ENCODE data around the gene MGLL. TPM values are rescaled to one million over a fixed set of nuclear protein-coding genes. Genes with fewer than 3 reads are reported as not detected.

Gene MGLL
- total and polyA plus RNA-seq, 4 experiments from 2014 or later = 0.77 to 4.8 (median 2.3) TPM

DNA sequence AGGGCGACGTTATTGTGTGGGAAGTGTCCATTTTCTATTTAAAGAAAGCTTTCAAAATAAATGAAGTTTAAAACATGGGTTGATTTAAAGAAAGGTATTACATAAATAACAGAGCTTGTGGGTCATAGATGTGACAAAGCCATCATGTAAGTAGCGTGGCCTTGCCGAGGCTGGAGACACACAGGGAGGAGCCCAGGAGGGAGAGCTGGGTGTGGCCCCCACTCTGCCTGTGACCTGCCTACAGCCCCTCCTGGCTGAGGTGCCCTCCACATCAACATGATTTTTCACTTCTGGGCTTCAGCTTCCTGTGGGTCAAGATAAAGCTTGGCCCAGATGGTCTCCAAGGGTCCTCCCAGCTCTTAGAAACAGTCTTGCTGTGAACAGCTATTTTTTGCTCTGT lies 12.5 kb upstream of the MGLL start:
- Mint-ChIP-seq H3K27ac (no peak overlapping the region), H3K9me3 (peaks cover 5 to 27% (median 15%) of the 10 kb centered on the region in 8 donors), H3K4me1 (no peaks in the 10 kb centered on the region), H3K36me3 (peaks cover 1 to 4% of the 10 kb centered on the region in 2 donors), H3K4me3 (no peak overlapping the region), H3K27me3 (peaks cover 10 to 20% of the 10 kb centered on the region in 2 donors)
- H3K27me3 ChIP-seq (ENCODE audit: insufficient read depth, low read length) = no peaks in the 10 kb centered on the region
- POLR2A ChIA-PET (ENCODE audit: partially characterized antibody) = no interaction called here
- no peaks in the 10 kb centered on the region for H3K36me3 ChIP-seq (ENCODE audit: insufficient read depth, low read length)
- no peak for DNase-seq
- intact Hi-C loops (cut with micrococcal nuclease) = loop anchor here (5.0 kb wide), 1 partner anchor 257 kb away; no protein-coding TSS in a partner anchor
- CTCF ChIA-PET (ENCODE audit: partially characterized antibody) = no interaction called here
- no peaks in the 10 kb centered on the region for H3K9me3 ChIP-seq (ENCODE audit: control insufficient read depth in 1 of 2, low read length in 2 of 2)
- H3K27ac ChIP-seq (ENCODE audit: low read depth, low read length) = no peak overlapping the region
- no peak overlapping the region for H3K4me3 ChIP-seq (ENCODE audit: low read length in 2 of 2)
- H3K4me1 ChIP-seq (ENCODE audit: insufficient read depth, low read length) = no peaks in the 10 kb centered on the region

DNA sequence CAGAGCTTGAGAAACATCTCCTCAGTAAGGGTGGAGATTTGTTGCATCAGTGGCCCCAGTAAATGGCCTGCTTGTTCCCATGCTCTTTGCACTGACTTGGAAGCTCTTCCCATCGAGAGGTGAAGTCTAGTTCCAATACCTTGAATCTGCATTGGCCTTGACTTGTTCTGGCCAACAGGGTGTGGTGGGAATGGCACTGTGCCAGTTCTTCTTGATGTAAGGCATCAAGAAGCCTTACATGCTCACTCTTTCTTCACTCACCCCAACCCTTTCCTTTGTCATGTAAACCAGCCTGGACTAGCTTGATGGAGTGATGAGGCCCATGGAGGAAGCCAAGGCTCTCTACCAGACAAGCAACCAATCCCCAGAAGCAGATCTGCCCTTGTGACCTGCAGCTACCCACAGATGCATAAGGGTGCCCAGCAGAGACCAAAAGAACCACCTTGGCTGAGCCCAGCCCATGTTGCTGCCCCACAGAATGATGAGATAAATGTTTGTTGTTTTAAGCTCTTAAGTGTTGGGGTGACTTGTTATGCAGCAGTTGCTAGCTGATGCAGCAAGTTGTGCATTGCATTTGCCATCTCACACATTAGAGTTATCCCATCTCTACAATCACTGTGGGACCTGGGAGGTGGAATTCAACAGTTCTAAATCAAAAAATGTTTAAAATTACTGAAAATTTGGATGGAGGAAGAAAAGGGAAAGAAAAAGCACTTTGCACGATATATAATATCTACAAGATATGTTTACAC lies 11.1 kb upstream of the MGLL start:
- no peaks in the 10 kb centered on the region for H3K4me1 ChIP-seq (ENCODE audit: insufficient read depth, low read length)

DNA sequence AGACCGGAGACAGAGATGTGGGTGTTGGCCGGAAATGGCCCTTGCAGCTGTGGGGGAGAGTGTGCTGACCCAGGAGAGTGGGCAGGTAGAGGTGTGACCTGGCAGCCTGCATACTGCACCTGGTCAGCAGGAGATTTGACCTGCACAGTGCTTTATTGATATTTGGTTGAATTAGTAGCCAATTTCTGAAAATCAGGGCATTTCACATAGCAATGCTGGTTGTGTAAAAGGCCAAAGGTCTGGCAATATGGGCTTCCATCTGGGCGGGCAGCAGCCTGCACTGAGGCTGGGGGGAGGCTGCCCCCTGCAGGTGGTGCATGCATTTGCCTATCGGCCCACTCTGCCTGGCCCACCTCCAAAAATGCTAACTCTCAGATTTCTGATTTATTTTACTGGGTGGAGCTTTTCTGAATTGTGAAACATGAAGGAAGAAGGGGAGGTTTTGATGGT lies 9.4 kb upstream of the MGLL start:
- peak in 2 of 5 donors; percentile 4 to 8 for DNase-seq
- intact Hi-C loops (cut with micrococcal nuclease) = loop anchor here (5.0 kb wide), 1 partner anchor 254 kb away; no protein-coding TSS in a partner anchor
- CTCF ChIA-PET (ENCODE audit: partially characterized antibody) = no interaction called here
- H3K27me3 ChIP-seq (ENCODE audit: insufficient read depth, low read length) = no peaks in the 10 kb centered on the region
- H3K4me3 ChIP-seq (ENCODE audit: low read length in 2 of 2) = no peak overlapping the region
- Mint-ChIP-seq H3K9me3 (peaks cover 3 to 51% (median 37%) of the 10 kb centered on the region in 8 donors), H3K4me3 (no peak overlapping the region), H3K27me3 (peaks cover 12 to 13% of the 10 kb centered on the region in 2 donors), H3K27ac (no peak overlapping the region), H3K4me1 (no peaks in the 10 kb centered on the region), H3K36me3 (peaks cover 5 to 6% of the 10 kb centered on the region in 2 donors)
- no peaks in the 10 kb centered on the region for H3K4me1 ChIP-seq (ENCODE audit: insufficient read depth, low read length)
- POLR2A ChIA-PET (ENCODE audit: partially characterized antibody) = no interaction called here
- no peak overlapping the region for H3K27ac ChIP-seq (ENCODE audit: low read depth, low read length)
- no peaks in the 10 kb centered on the region for H3K36me3 ChIP-seq (ENCODE audit: insufficient read depth, low read length)
- no peaks in the 10 kb centered on the region for H3K9me3 ChIP-seq (ENCODE audit: control insufficient read depth in 1 of 2, low read length in 2 of 2)

More for the DNA sequence above, 11.1 kb upstream of the MGLL start:
- Mint-ChIP-seq H3K4me1 (no peaks in the 10 kb centered on the region), H3K27me3 (peaks cover 9 to 14% of the 10 kb centered on the region in 2 donors), H3K9me3 (peaks cover 3 to 40% (median 25%) of the 10 kb centered on the region in 8 donors), H3K36me3 (peaks cover 5 to 6% of the 10 kb centered on the region in 2 donors), H3K4me3 (no peak overlapping the region), H3K27ac (no peak overlapping the region)
- Histone ChIP-seq H3K4me3 (ENCODE audit: low read length in 2 of 2) (no peak overlapping the region), H3K36me3 (ENCODE audit: insufficient read depth, low read length) (no peaks in the 10 kb centered on the region), H3K9me3 (ENCODE audit: control insufficient read depth in 1 of 2, low read length in 2 of 2) (no peaks in the 10 kb centered on the region), H3K27ac (ENCODE audit: low read depth, low read length) (no peak overlapping the region), H3K27me3 (ENCODE audit: insufficient read depth, low read length) (no peaks in the 10 kb centered on the region)
- CTCF ChIA-PET (ENCODE audit: partially characterized antibody) = no interaction called here
- POLR2A ChIA-PET (ENCODE audit: partially characterized antibody) = no interaction called here
- intact Hi-C loops (cut with micrococcal nuclease) = loop anchor here (5.0 kb wide), 1 partner anchor 256 kb away; no protein-coding TSS in a partner anchor
- no peak for DNase-seq

DNA sequence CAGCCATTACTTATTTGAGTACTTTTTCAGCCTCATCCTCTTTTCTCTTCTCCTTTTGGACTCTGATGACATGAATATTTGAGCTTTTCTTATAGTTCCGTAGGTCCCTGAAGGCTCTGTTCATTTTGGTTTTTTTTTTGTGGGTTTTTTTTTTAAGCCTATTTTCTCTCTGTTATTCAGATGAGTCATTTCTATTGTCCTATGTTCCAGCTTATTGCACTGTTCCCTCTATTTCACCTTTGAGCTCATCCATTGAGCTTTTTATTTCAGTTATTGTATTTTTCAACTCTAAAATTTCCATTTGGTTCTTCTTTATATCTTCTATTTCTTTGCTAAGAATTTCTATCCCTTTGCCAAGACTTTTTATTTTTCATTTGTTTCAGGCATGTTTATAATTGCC lies 7.2 kb upstream of the MGLL start:
- H3K4me1 Mint-ChIP-seq = no peaks in the 10 kb centered on the region
- no peak overlapping the region for H3K4me3 Mint-ChIP-seq
- H3K36me3 Mint-ChIP-seq = peaks cover 5 to 6% of the 10 kb centered on the region in 2 donors
- POLR2A ChIA-PET (ENCODE audit: partially characterized antibody) = no interaction called here
- Histone ChIP-seq H3K4me1 (ENCODE audit: insufficient read depth, low read length) (no peaks in the 10 kb centered on the region), H3K4me3 (ENCODE audit: low read length in 2 of 2) (no peak overlapping the region), H3K36me3 (ENCODE audit: insufficient read depth, low read length) (no peaks in the 10 kb centered on the region), H3K27ac (ENCODE audit: low read depth, low read length) (no peak overlapping the region), H3K9me3 (ENCODE audit: control insufficient read depth in 1 of 2, low read length in 2 of 2) (no peaks in the 10 kb centered on the region), H3K27me3 (ENCODE audit: insufficient read depth, low read length) (no peaks in the 10 kb centered on the region)
- CTCF ChIA-PET (ENCODE audit: partially characterized antibody) = no interaction called here
- peaks cover 3 to 55% (median 40%) of the 10 kb centered on the region in 8 donors for H3K9me3 Mint-ChIP-seq
- peaks cover 23 to 26% of the 10 kb centered on the region in 2 donors for H3K27me3 Mint-ChIP-seq
- no peak for DNase-seq
- intact Hi-C loops (cut with micrococcal nuclease) = no loop called here
- no peak overlapping the region for H3K27ac Mint-ChIP-seq

DNA sequence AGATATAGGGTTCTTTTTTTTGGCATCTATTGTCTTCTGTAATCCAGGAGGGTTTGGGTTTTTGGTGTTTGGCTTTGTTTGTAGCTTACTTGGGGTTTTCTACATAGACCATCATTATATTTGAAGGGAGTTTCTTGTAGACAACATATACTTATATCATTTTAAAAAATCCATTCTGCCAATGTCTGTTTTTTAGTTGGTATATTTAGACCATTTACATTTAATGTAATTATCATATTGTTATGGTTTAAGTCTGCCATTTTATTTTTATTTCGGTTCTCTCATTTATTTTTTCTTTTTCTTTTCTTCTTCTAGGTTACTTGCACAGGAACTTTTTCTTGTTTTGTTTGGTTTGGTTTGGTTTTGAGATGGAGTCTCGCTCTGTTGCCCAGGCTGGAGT lies 5.5 kb upstream of the MGLL start:
- H3K36me3 ChIP-seq (ENCODE audit: insufficient read depth, low read length) = no peaks in the 10 kb centered on the region
- CTCF ChIA-PET (ENCODE audit: partially characterized antibody) = no interaction called here
- peaks cover under 1% of the 10 kb centered on the region for H3K4me1 ChIP-seq (ENCODE audit: insufficient read depth, low read length)
- Mint-ChIP-seq H3K27me3 (peaks cover 31 to 34% of the 10 kb centered on the region in 2 donors), H3K36me3 (peaks cover 6 to 9% of the 10 kb centered on the region in 2 donors), H3K9me3 (peaks cover 3 to 44% (median 37%) of the 10 kb centered on the region in 8 donors), H3K27ac (no peak overlapping the region), H3K4me1 (peaks cover 0 to 6% (median 4%) of the 10 kb centered on the region in 4 donors), H3K4me3 (no peak overlapping the region)
- H3K27ac ChIP-seq (ENCODE audit: low read depth, low read length) = no peak overlapping the region
- intact Hi-C loops (cut with micrococcal nuclease) = no loop called here
- H3K27me3 ChIP-seq (ENCODE audit: insufficient read depth, low read length) = no peaks in the 10 kb centered on the region
- no peaks in the 10 kb centered on the region for H3K9me3 ChIP-seq (ENCODE audit: control insufficient read depth in 1 of 2, low read length in 2 of 2)
- no peak overlapping the region for H3K4me3 ChIP-seq (ENCODE audit: low read length in 2 of 2)
- DNase-seq = no peak
- POLR2A ChIA-PET (ENCODE audit: partially characterized antibody) = no interaction called here

DNA sequence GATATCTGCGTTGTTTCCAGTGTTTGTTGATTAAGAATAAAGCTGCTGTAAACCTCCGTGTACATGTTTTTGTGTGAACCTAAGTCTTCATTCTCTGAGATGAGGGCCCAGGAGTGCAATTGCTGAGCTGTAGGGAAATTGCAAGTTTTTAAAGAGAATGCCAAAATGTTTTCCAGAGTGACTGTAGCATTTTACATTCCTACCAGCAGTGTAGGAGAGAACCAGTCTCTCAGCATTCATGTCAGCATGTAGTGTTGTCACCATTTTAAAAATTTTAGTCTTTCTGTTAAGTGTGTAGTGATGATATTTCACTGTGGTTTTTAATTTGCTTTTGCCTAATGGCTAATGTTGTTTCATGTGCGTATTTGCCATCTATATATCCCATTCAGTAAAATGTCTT lies 3.4 kb upstream of the MGLL start:
- no peak for DNase-seq
- peaks cover 0 to 38% (median 32%) of the 10 kb centered on the region in 8 donors for H3K9me3 Mint-ChIP-seq
- H3K27me3 Mint-ChIP-seq = peaks cover 35 to 36% of the 10 kb centered on the region in 2 donors
- H3K27ac ChIP-seq (ENCODE audit: low read depth, low read length) = no peak overlapping the region
- no peaks in the 10 kb centered on the region for H3K9me3 ChIP-seq (ENCODE audit: control insufficient read depth in 1 of 2, low read length in 2 of 2)
- H3K36me3 Mint-ChIP-seq = peaks cover 6 to 9% of the 10 kb centered on the region in 2 donors
- intact Hi-C loops (cut with micrococcal nuclease) = no loop called here
- H3K36me3 ChIP-seq (ENCODE audit: insufficient read depth, low read length) = no peaks in the 10 kb centered on the region
- peaks cover 8% of the 10 kb centered on the region for H3K27me3 ChIP-seq (ENCODE audit: insufficient read depth, low read length)
- H3K4me1 ChIP-seq (ENCODE audit: insufficient read depth, low read length) = peaks cover 7% of the 10 kb centered on the region
- H3K4me3 Mint-ChIP-seq = no peak overlapping the region
- H3K4me1 Mint-ChIP-seq = peaks cover 4 to 17% (median 8%) of the 10 kb centered on the region in 4 donors
- H3K4me3 ChIP-seq (ENCODE audit: low read length in 2 of 2) = no peak overlapping the region
- POLR2A ChIA-PET (ENCODE audit: partially characterized antibody) = no interaction called here
- no peak overlapping the region for H3K27ac Mint-ChIP-seq
- CTCF ChIA-PET (ENCODE audit: partially characterized antibody) = no interaction called here

DNA sequence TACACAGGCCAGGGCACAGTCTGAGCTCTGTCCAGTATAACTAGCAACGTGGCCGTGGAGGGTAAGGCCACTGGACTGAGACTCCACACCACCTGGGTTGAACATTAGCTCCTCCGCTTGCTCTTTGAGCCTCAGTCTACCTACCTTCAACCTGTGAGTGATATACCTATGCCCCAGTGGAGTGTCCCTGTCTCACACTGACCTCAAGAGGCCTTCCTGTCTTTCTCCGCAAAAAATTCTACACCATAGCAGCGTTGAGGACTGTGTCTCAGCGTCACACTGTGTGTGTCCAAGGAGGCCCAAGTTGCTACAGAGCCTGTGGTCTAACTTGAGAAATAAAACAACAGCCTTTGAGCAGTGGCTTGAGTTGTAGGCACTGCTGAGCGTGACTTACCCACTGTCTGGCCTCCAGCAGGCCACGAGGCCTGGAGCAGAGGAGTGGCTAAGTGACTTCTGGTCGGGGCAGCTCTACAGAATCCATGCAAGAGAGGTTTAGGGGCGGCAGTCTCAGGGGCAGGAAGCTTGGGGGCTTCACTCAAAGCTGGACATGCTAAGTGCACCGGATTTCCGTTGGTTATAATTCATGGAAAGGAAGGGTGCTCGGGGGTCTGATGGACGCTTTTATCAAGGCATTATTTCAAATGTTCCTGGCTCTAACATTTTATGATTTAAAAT lies 2.0 kb upstream of the MGLL start:
- Mint-ChIP-seq H3K9me3 (peaks cover 0 to 26% (median 18%) of the 10 kb centered on the region in 8 donors), H3K4me3 (peak overlapping the region in 6 of 8 donors; percentile 4 to 48 (median 30)), H3K4me1 (peaks cover 4 to 17% (median 8%) of the 10 kb centered on the region in 4 donors), H3K27me3 (peaks cover 42 to 44% of the 10 kb centered on the region in 2 donors), H3K27ac (peak overlapping the region in 1 of 7 donors; percentile 35), H3K36me3 (peaks cover 0 to 3% of the 10 kb centered on the region in 2 donors)
- no peaks in the 10 kb centered on the region for H3K9me3 ChIP-seq (ENCODE audit: control insufficient read depth in 1 of 2, low read length in 2 of 2)
- H3K27ac ChIP-seq (ENCODE audit: low read depth, low read length) = no peak overlapping the region
- CTCF ChIA-PET (ENCODE audit: partially characterized antibody) = no interaction called here
- no peak for DNase-seq
- no peaks in the 10 kb centered on the region for H3K36me3 ChIP-seq (ENCODE audit: insufficient read depth, low read length)
- intact Hi-C loops (cut with micrococcal nuclease) = no loop called here
- H3K27me3 ChIP-seq (ENCODE audit: insufficient read depth, low read length) = peaks cover 10% of the 10 kb centered on the region
- H3K4me1 ChIP-seq (ENCODE audit: insufficient read depth, low read length) = peaks cover 7% of the 10 kb centered on the region
- POLR2A ChIA-PET (ENCODE audit: partially characterized antibody) = no interaction called here
- no peak overlapping the region for H3K4me3 ChIP-seq (ENCODE audit: low read length in 2 of 2)
